GM21423 (cell line): ENCODE data around the gene LRRC32.

Source experiments
- ATAC-seq: cut with Tn5 transposase; IDR thresholded peaks from one replicate; pipeline ENCODE4 v1.9.1; 2021; ENCODE audit warnings: mild to moderate bottlenecking, moderate library complexity; ENCODE audit not compliant: unreplicated experiment

Gene LRRC32

DNA sequence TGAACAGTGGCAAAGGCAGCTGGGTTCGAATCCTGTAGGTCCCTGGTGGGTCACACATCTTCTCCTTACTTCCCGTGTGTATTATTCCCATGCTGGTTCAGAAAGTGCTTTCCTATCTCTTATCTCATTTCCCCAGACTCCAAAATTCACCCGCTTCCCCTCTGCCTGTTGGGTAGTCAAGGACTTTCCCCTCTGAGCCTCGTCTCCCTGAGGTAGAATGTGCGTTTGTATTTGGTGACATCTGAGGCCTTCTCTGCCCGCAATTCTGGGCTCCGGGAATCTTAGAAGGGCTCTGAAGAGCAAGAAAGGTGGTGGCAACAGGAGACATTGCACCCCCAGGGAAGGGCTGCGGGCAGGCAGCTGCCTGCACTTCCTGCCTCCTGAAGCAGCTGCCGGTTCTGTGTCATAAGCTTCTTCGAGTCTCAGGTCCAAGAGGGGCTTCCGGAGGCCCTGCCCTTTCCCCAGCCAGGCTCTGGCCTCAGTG, 5.9 kb downstream of the LRRC32 start:
- no peak for ATAC-seq

DNA sequence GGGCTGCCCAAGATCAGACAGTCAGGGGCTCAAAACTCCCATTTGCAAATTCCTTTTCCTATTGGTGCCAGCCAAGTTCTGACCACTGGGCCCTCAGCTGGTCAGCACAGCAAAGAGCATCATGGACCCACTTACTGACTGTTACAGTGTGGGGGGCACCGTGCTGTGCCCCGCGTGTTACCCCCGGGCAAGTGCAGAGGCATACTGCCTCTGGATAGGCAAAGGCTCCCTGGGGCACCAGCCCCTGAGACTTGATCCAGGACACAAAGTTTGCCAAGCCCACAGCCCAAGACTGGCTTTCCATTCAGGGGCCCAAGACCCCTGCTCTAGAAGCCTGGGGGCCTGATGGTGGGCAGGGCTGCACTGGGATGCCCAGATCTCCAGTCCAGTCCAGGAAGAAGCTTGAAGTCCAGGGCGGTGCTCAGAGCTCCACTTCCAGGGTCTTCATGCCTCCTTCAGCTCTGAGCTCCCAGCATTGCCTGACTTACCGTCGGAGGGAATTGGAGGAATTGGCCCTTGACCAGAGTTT, 6.6 kb downstream of the LRRC32 start:
- ATAC-seq, result no peak

DNA sequence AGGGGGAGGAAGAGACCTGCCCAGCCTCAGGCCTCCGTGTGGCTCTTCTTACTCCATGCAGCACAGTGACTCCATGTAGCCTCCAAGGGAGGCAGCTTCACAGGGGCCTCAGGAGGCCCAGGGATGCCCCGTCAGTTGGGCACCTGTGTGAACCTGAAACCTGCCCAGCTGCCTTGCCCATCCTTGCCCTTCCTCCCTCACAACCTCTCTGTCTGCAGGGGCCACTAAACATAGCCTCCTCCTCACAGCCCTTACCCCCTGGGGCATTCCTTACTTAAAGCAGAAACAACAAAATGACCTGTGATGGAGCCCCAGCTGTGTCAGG, 7.1 kb downstream of the LRRC32 start:
- no peak for ATAC-seq

DNA sequence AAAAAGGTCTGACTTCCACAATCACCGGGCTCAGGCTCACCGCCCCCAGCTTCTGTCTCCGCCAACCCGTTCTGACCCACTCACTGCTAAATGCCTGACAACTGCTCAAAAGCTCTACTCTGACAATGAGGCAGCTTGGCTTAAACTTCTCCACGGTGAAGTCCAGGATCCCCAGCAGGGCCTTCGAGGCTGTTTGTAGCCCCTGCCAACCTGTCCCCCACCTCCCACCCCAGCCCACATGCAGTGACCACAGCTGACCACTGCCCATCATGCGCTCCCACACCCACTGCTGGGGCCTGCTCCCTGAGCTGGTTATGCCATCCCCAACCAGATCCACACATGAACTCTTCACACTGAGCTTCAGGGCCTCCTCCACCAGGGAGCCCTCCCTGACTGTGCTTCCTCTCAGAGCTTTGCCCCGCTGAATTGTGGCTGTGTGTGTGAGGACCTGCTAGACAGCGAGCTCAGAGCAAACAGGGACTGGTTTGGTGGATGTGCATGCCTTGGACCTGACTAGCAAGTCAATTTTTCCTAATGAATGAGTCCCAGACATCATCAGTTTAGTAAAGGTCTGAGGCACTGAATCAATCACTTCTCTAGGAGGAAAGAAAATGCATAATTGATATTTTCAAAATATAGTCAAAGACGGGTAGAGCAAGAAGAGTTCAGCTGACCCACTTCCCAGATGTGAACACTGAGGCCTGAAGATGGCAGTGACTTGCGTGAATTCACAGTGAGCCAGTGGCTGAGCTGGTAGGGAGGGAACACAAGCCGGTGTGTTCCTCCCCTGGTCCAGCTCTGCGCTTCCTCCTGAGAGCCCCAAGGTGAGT, 7.7 kb downstream of the LRRC32 start:
- ATAC-seq, result no peak

DNA sequence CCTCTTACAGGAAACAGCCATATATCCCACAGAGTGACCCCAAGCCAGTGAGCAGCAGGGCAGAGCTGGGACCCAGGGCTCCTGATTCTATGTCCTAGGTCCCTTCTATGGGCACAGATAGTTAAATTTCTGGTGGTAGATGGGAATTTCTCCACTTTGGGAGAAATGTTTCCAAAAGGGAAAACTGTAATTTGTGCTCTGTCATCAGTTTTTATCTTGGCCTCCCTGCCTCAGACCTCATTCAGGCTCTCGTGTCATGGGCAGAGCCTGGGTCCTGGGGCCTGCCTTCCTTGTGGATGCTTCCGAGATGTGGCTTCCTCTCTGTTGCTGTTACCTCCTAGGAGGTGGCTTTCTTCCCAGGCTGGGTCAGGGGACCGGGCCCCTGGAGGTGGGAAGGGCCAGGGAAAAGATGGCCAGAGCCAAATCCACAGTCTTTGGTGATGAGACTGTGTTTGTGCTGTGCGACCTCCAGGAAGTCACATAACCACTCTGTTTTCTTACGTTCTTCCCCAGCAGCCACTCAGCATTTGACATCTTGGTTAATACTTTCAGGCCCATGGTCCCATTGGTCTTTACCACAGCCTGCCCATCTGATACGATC, 8.6 kb downstream of the LRRC32 start:
- ATAC-seq, result no peak

DNA sequence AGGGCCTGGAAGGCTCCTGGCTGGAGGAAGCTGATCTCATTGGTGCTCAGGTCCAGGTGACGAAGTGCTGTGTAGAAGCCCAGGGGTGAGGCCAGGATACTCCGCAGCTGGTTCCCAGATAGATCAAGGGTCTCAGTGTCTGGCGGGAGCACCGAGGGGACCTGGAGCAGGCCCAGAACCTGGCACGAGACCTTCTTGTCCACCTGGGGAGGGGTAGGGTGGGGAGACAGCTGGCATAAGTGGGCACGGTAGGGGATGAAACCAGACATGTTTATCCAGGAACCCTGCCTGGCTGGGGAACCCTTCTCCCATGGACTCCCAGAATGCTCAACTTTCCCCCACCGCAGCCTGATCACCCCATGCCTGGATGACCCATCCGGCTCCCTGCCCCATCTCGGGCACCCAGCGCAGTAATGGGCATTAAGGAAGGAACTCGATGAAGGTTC, 9.2 kb downstream of the LRRC32 start:
- ATAC-seq, result no peak

DNA sequence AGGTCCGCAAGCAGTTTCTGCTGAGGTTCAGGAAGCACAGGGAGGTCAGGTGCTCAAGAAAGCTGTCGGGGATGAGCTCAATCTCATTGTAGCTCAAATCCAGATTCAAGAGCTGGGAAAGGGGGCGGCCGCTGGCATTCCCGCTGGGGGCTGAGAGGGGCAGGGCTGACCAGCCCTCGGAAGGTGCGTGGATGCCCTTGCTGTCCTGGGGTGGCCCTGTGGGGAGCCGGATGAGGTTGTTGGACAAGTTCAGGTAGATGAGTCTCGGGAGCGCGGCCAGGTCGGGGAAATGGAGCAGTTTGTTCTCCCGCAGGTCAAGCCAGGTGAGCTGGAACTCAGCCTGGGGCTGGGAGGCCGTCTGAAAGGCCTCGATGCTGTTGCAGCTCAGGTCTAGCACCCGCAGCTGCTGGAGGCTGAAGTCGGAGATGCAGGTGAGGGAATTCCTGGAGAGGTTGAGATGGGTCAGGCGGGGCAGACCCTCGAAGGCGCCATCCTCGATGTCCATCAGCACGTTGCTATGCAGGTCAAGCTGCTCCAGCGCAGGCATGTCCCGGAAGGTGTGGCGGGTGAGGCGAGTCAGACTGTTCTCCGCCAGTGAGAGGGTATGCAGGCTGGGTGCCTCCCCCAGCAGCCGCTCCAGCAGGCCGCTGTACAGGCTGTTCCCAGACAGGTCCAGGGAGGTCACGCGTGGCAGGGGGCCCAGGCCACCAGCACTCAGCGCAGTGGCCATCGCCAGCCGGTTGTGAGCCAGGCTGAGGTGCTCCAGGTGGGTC, 9.8 kb downstream of the LRRC32 start:
- no peak for ATAC-seq

DNA sequence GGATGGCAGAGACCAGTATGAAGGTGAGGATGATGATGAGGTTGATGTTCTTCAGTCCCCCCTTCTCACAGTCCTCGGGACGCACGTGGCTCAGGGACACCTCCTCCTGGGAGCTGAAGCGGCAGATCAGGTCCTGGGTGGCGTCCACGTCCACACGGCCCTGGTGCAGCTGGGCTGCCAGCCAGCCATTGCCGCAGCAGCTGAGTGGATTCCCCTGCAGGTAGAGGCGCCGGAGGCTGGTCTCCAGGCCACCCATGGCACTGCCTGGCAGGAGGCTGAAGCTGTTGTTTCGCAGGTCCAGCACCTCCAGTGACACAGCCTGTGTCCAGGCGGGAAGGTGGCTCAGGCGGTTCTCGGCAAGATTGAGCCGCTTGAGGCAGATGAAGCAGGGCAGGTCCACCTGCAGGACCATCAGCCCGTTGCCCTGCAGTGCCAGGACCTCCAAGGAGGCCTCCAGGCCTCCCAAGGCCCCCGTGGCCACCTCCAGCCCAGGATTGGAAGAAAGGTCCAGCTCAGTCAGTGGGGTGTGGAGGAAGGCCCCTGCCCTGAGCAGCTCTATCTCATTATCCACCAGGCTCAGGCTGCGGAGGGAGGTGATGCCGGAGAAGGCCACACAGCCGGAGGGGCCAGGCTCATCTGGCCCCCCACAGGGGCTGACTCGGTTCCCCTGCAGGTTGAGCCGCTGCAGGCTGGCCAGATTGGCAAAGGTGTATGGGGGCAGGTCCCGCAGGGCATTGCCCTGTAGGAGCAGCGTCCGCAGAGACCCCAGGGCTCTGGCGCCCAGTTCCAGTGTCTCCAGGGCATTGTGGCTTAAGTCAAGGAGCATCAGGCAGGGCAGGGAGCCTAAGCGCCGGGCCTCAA, 10.6 kb downstream of the LRRC32 start:
- no peak for ATAC-seq

DNA sequence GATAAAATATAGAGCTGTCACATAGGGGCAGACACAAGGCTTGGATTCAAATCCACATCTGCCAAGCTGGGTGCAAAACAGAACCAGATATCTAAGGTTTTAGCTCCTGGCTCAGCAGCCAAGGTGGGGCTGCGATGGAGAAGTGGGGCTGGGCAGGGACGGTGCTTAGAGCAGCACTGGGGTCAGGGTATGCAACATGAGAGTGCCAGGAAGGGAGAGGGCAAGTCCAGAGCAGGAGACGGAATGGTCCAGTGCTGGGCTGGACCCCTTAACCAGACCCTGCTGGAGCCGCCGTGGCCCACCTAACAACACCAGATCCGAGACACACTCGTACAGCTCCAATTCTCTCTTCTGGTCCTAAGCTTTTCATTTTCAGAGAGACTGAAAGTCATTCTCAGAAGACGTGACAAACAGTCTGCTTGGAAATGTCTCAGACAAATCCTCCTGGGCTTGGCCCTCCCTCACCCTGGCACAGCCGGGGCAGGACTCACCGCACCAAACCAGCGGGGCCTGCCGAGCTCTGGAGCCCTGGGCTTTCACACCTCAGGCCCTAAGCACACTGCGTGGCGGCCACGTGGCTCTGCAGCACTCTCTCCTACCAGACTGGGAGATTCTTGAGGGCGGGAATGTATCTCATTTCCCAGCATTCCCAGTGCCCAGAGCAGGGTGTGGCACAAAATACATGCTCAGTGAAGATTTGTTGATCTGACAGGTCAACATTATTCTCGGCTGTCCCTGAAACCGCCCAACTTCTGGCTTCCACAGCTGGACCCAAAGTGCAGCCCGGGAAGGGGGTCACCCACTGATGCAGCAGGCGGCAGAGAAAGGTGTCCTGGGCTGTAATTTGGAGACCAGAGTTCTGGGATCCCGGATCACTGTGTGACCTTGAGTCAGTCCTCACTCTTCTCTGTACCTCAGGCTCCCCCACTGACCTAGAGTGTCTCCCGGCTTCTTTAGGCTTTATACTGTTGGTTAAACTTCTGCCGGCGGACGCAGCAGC, 11.6 kb downstream of the LRRC32 start:
- ATAC-seq, result no peak

DNA sequence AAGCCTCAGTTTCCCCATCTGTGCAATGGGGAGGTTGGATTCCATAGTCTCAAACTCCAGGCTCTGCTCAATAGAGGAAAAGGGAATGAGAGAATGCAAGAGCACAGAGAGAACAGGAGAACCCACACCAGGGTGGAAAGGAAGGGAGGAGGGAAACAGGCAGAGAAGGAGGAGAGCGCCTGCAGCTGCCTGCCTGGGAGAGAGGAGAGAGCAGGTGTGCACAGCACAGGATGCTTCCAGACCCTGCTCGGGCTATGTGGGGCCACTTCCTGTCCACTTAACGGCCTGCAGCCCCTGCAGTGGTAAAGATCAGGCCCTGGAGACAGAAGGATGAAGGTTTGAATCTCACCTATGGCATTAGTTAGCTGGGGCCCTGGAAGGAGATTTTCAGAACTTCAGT, 12.3 kb downstream of the LRRC32 start:
- ATAC-seq, result no peak

DNA sequence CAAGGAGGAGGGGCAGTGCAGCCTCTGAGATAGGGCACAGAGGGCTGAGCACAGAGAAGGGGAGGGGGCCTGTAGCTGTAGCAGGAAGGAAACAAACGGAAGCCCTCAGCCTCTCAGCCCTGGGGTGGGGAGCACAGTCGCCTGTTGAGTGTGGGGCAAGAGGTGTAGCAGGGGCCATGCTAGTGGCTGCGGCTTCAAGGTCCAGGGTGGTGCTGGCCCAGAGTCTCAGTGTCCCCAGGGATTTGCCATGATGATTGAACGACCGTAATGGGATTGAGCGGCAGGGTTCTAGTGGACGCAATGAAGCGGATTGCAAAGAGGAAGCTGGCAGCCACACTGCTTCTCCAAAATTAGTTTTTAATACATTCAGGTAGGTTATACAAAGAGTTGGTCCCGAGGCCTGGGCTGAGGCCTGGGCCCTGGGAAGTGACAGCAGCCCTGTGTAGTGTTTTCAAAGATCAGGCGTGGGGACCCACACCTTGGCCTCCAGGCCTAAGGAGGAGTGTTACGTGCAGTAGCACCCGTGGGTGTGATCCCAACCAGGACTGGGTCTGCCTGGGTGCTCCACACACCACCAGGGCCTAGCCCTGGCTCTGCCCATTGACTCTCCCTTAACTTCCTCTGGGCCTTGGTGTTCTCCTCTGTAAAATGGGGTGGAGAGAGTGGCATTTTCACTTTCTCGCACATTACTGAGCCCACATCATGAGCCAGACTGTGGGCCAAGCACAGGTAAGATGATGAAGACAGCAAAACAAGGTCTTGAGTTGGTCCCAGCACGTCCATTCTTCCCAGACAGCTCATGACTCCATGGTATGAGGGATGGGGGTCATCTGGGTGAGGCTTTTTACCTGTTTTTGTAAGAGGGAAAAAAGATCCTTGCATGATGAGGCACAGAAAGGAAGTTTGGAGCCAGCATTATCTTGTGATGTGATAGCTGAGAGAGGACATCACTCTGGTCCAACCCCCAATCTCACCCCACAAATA, 13.1 kb downstream of the LRRC32 start:
- ATAC-seq, result no peak

DNA sequence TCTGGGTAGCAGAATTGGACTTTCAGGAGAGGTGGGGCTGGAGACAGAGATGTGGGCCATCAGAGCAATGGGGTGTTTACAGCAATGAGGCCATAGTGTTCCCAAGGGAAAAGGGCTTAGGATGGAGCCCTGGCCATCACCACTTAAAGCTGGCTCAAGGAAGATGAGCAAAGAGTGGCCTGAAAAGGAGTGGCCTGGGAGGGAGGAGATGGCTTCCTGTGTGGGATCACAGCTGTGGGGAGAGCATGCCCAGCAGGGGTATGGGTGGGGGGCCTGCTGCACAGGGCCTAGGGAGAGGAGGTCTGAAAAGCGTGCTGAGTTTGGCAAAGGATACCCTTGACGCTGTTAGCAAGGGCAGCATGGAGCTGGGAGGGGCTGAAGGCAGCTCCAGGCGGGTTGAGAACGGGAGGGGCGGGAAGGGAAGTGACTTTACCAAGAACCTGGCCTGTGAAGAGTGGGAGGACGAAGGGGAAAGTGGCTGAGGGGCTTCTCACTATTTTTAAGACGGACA, 13.9 kb downstream of the LRRC32 start:
- no peak for ATAC-seq

DNA sequence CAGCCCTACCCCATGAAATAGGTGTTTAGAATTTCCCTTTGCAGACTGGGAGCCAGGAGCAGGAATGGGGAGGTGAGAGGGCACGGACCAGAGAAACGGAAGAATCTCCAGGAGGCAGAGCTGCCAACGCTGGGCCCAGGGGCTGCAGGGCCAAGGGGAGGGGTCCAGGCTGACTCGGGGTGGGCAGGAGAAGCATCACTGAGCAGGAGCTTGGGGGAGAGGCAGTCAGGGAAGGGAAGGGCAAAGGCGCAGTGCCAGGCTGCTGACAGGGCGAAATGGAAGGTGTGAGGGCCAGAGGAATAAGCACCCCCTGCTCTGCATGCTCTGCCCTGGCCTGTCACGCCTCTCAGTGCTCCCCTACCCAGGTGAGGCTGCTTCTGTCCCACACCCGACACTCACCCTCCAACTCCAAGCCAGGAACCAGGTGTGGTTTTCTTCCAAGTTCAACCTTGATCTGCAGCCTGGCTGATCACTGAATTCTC, 14.5 kb downstream of the LRRC32 start:
- no peak for ATAC-seq

DNA sequence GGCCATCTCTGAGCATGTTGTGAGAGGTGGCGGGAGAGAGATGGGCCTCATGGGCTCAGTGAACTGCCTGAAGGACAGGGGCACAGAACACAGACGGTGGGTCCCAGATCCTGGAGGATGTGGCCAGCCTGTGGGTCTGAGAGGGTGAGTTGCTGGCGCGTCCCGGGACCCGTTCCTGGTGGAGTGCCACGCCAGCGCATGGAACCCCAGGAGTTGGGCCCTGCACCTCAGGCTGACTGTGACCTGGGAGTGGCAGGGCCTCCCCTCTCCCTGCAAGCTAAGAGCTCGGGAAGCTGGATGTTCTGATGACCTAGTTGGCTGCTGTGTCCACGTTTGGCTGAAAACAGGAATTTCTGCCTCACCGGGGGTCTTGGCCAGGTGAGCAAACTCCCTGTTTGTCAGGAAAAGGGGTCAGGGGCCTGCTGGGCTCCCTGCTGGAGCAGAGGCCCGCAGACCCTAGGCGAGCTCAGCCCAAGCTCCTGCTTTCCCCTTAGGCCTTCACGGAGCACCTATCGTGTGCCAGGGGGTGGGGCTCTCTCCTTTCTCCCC, 15.0 kb downstream of the LRRC32 start:
- no peak for ATAC-seq

DNA sequence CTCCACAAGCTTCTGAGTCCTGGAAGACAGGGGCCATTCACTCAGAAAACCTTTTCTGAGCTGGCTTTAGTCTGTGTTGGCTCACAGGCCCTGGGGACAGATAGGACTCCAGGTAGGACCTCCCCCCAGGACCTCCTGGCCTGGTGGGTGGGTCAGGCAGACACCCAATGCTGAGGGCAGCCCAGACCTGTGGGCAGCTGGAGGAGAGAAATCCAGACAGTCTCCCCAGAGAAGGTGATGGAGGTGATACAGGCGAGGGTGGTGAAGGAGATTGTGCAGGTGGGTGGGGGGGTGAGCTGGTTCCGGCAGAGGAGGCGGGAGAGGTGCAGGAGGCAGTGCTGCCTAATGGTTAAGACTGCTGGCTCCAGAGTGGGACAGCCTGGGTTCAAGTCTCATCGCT, 15.6 kb downstream of the LRRC32 start:
- ATAC-seq, result no peak

DNA sequence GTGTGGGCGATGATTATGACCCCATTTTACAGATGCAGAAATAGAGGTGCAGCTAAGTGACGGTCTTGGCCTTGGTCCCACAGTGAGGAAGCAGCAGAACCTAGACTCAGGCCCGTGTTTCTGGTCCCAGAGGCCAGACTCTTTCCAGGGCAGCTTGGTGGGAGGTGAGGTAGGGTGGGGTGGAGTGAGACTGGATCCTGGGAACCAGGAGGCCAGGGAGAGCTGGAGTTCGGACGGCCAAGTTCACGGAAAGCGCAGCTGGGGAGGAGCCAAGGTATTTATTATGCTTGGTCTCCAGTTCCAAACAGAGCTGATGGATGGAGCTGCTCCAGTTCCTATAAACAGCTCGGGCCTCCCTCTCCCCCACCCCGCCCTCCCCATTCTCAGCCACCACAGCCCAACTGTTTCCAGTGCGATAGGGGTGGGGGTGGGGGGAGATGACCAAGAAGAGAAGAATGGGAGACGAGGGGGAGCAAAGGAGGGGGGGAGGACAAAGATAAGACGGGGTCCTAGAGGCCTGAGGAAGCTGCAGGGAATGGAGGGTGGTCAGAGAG, 16.2 kb downstream of the LRRC32 start:
- ATAC-seq, result no peak

DNA sequence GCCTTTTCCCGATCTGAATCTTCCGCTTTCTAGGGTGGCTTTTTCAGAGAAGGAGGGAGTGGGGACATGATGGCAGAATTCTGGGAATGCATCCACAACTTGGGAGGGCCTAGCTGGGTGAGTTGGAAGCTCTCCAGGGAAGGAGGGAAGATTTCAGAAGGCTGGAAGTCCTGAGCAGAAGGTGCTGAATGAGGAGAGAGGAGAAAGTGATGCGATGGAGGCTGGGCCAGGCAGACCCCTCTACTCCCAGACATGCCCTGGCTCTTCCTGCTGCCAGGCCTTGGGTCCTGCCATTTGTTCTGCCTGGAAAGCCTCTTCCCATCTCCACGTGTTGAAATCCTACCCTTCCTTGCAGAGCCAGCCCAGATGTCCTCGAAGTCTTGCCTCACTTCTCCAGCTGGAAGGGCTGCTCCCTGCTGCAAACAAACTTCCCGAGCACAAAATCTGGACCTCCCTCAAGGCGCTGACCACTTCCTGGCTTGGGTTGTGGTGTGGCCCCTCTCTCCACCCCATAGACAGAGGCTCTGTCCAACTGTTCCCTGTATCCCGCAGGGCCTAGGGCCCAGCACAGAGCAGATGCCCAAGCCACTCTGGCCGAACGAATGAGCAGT, 16.8 kb downstream of the LRRC32 start:
- no peak for ATAC-seq
